HCT116 (cell line): ENCODE data around the gene CBLB. TPM values are rescaled to one million over a fixed set of nuclear protein-coding genes. Genes with fewer than 3 reads are reported as not detected.

Experiments
- ATAC-seq: fragments of 200-7000 bp; cut with Tn5 transposase; 2 replicates; pipeline ENCODE4 v1.9.1; 2020; ENCODE audit warnings: mild to moderate bottlenecking, moderate library complexity
- BruUV-seq: library from RNA; stranded (reverse); fragments of 400-500 nt; replicated peaks from 2 replicates; lab custom pipeline; 2021; lab: Mats Ljungman, UMichigan
- CTCF ChIA-PET: fragments of 300-600 bp; sonication (Branson Sonifier 250); formaldehyde crosslinking; loops from one replicate; lab custom pipeline; 2021; ENCODE audit warnings: antibody characterized with exemption; lab: Charles Lee
- POLR2A ChIA-PET: fragments of 300-600, 350-600 bp; sonication (Branson Sonifier 250); formaldehyde crosslinking; loops from one replicate; lab custom pipeline; 2021; ENCODE audit warnings: antibody characterized with exemption; lab: Charles Lee
- RAD21 ChIA-PET, 2 experiments: fragments of 300-600 bp; sonication (Branson Sonifier 250); formaldehyde crosslinking; loops; one replicate each; lab custom pipeline; 2023; ENCODE audit warnings: low total read pairs in 2 of 2; ENCODE audit not compliant: uncharacterized antibody in 2 of 2, unreplicated experiment in 2 of 2, low non-redundant PET in 1 of 2; lab: Charles Lee
- DNase-seq: peaks from one replicate; pipeline ENCODE4 v3.0.0-alpha.2; 2010; ENCODE audit warnings: low read depth, low spot score
- H2AFZ ChIP-seq: fragments of 200-600 bp; shearing (Covaris generic), sonication (generic); 2 replicates; pipeline ENCODE4 v1.6.1; 2017; ENCODE audit warnings: low read depth, mixed run types, mixed read lengths, antibody characterized with exemption, low read length; ENCODE audit not compliant: poor library complexity, severe bottlenecking
- H3K27ac ChIP-seq: 2 replicates; pipeline ENCODE4 v1.5.1; 2012; ENCODE audit warnings: low read depth, low read length
- H3K27me3 ChIP-seq: fragments of 200-600 bp; sonication (generic); 2 replicates; pipeline ENCODE4 v1.6.1; 2016; ENCODE audit warnings: mixed run types, low read length, mixed read lengths; ENCODE audit not compliant: insufficient read depth
- H3K36me3 ChIP-seq, 2 experiments: fragments of 200-500 bp in 1 of 2; fragments of 200-600 bp in 1 of 2; sonication (Bioruptor generic) in 1 of 2; sonication (generic) in 1 of 2; 2 replicates each; pipeline versions ENCODE4 v1.5.1 to v1.6.1; 2014 to 2016; ENCODE audit warnings: low read length in 2 of 2, inconsistent platforms in 1 of 2, mixed read lengths in 1 of 2, mixed run types in 1 of 2; ENCODE audit not compliant: insufficient read depth in 2 of 2, control insufficient read depth in 1 of 2
- H3K4me1 ChIP-seq, 2 experiments: fragments of 200-600 bp in 1 of 2; sonication (generic) in 1 of 2; 2 replicates each; pipeline versions ENCODE4 v1.5.1 to v1.6.1; 2012 to 2017; ENCODE audit warnings: low read length in 2 of 2, inconsistent platforms in 1 of 2, mild to moderate bottlenecking in 1 of 2, mixed read lengths in 1 of 2, mixed run types in 1 of 2, moderate library complexity in 1 of 2; ENCODE audit not compliant: insufficient read depth in 2 of 2, control insufficient read depth in 1 of 2
- H3K4me2 ChIP-seq: fragments of 200-600 bp; sonication (generic); 2 replicates; pipeline ENCODE4 v1.6.1; 2017; ENCODE audit warnings: mixed run types, low read length, mixed read lengths
- H3K4me3 ChIP-seq, 2 experiments: fragments of 200-600 bp in 1 of 2; sonication (generic) in 1 of 2; replicated peaks in 1 of 2; 2 replicates each; pipeline ENCODE4 v1.5.1; 2011 to 2016; ENCODE audit warnings: low read length in 2 of 2, control low read depth in 1 of 2, low read depth in 1 of 2, mild to moderate bottlenecking in 1 of 2, mixed read lengths in 1 of 2, mixed run types in 1 of 2
- H3K79me2 ChIP-seq: fragments of 200-600 bp; sonication (generic); 2 replicates; pipeline ENCODE4 v1.6.1; 2017; ENCODE audit warnings: mild to moderate bottlenecking, mixed run types, low read length, moderate library complexity, mixed read lengths; ENCODE audit not compliant: insufficient read depth
- H3K9ac ChIP-seq: fragments of 200-600 bp; sonication (generic); 2 replicates; pipeline ENCODE4 v1.6.1; 2016; ENCODE audit warnings: low read length, mixed read lengths
- H3K9me2 ChIP-seq: fragments of 200-600 bp; sonication (generic), shearing (Covaris generic); 2 replicates; pipeline ENCODE4 v1.6.1; 2017; ENCODE audit warnings: mixed run types, mild to moderate bottlenecking, moderate library complexity; ENCODE audit not compliant: insufficient read depth
- H3K9me3 ChIP-seq, 2 experiments: fragments of 200-500 bp in 1 of 2; fragments of 200-600 bp in 1 of 2; sonication (Bioruptor generic) in 1 of 2; sonication (generic) in 1 of 2; 2 replicates each; pipeline ENCODE4 v1.6.1; 2014 to 2017; ENCODE audit warnings: low read length in 2 of 2, mixed read lengths in 2 of 2, inconsistent platforms in 1 of 2, low read depth in 1 of 2, mild to moderate bottlenecking in 1 of 2, mixed run types in 1 of 2, moderate library complexity in 1 of 2; ENCODE audit not compliant: control insufficient read depth in 1 of 2, insufficient read depth in 1 of 2
- H4K20me1 ChIP-seq: fragments of 200-600 bp; sonication (generic), shearing (Covaris generic); 2 replicates; pipeline ENCODE4 v1.6.1; 2017; ENCODE audit warnings: mixed run types, mild to moderate bottlenecking, moderate library complexity; ENCODE audit not compliant: insufficient read depth
- ATF3 ChIP-seq: IDR thresholded peaks from 2 replicates; pipeline ENCODE4 v1.6.1; 2012
- CBX3 ChIP-seq: IDR thresholded peaks from 2 replicates; pipeline ENCODE4 v1.6.1; 2012; ENCODE audit warnings: low read depth
- CEBPB ChIP-seq: IDR thresholded peaks from 2 replicates; pipeline ENCODE4 v1.6.1; 2012; ENCODE audit warnings: low read depth
- CTCF ChIP-seq, 3 experiments: fragments of 200-600 bp in 1 of 3; sonication (generic) in 1 of 3; IDR thresholded peaks in 2 of 3; conservative IDR thresholded peaks in 1 of 3; 2 replicates each; pipeline ENCODE4 v1.5.1; 2012 to 2017; ENCODE audit warnings: low read depth in 2 of 3, low read length in 2 of 3, antibody characterized with exemption in 1 of 3, borderline replicate concordance in 1 of 3, control low read depth in 1 of 3, mild to moderate bottlenecking in 1 of 3, mixed read lengths in 1 of 3, mixed run types in 1 of 3, moderate library complexity in 1 of 3; ENCODE audit not compliant: insufficient read depth in 1 of 3
- EGR1 ChIP-seq: IDR thresholded peaks from 2 replicates; pipeline ENCODE4 v1.6.1; 2012; ENCODE audit warnings: low read depth
- ELF1 ChIP-seq: IDR thresholded peaks from 2 replicates; pipeline ENCODE4 v1.6.1; 2012; ENCODE audit warnings: low read depth, borderline replicate concordance
- EZH2 ChIP-seq: fragments of 200-600 bp; sonication (generic); IDR thresholded peaks from 2 replicates; pipeline ENCODE4 v1.6.1; 2017; ENCODE audit warnings: antibody characterized with exemption, mixed run types
- EZH2phosphoT487 ChIP-seq: fragments of 200-600 bp; IDR thresholded peaks from 2 replicates; pipeline ENCODE4 v1.6.1; 2018; ENCODE audit warnings: antibody characterized with exemption, borderline replicate concordance
- FOSL1 ChIP-seq: IDR thresholded peaks from 2 replicates; pipeline ENCODE4 v1.6.1; 2012; ENCODE audit warnings: low read depth
- JUND ChIP-seq: IDR thresholded peaks from 2 replicates; pipeline ENCODE4 v1.6.1; 2012
- POLR2AphosphoS5 ChIP-seq: IDR thresholded peaks from 2 replicates; pipeline ENCODE4 v1.6.1; 2011; ENCODE audit warnings: mild to moderate bottlenecking, low read depth, low read length, moderate library complexity
- SIN3A ChIP-seq: IDR thresholded peaks from 2 replicates; pipeline ENCODE4 v1.6.1; 2012; ENCODE audit warnings: low read depth
- SP1 ChIP-seq: IDR thresholded peaks from 2 replicates; pipeline ENCODE4 v1.6.1; 2012; ENCODE audit warnings: low read depth
- SRF ChIP-seq: IDR thresholded peaks from 2 replicates; pipeline ENCODE4 v1.6.1; 2012; ENCODE audit warnings: low read depth
- TCF7L2 ChIP-seq: IDR thresholded peaks from 2 replicates; pipeline ENCODE4 v1.7.0; 2011; ENCODE audit warnings: borderline replicate concordance, inconsistent platforms; ENCODE audit not compliant: insufficient read depth, insufficient read length; ENCODE audit errors: extremely low read depth
- YY1 ChIP-seq: IDR thresholded peaks from 2 replicates; pipeline ENCODE4 v1.6.1; 2011; ENCODE audit warnings: low read length, low read depth, moderate library complexity, mild to moderate bottlenecking; ENCODE audit not compliant: insufficient replicate concordance; ENCODE audit errors: extremely low read depth
- intact Hi-C: fragments of 100-400 bp; cut with micrococcal nuclease; formaldehyde crosslinking; loops from 2 replicates; pipeline ENCODE4 v1.10.0; 2022
- total RNA-seq: library from RNA; stranded (reverse); gene quantifications from one replicate; pipeline ENCODE4 v1.2.1, GENCODE V29; 2021; ENCODE audit not compliant: unreplicated experiment

CBLB gene
- total RNA-seq, 1 experiment from 2014 or later: 10.4 TPM

GRCh38 chr3:105858017-105858416 lies 10.8 kb downstream of the CBLB start:
- intact Hi-C loops: no loop called here
- ChIA-PET CTCF (no interaction called here), RAD21 (no interaction called here), POLR2A (no interaction called here)
- no peak for ATAC-seq
- H3K9me3 ChIP-seq: no peaks in the 10 kb centered on the region
- no peak overlapping the region for H3K4me3 ChIP-seq
- H3K4me1 ChIP-seq: no peaks in the 10 kb centered on the region
- H2AFZ ChIP-seq: no peak overlapping the region
- no peaks in the 10 kb centered on the region for H3K79me2 ChIP-seq
- TF ChIP-seq POLR2AphosphoS5 (no peak), CEBPB (no peak), JUND (no peak), FOSL1 (no peak), CTCF (IDR thresholded peaks at IDR 0.05 in 2 of 3, conservative IDR thresholded peaks at IDR 0.05 in 1 of 3; ENCODE audit: borderline replicate concordance in 1 of 3, insufficient read depth in 1 of 3, low read depth in 2 of 3, low read length in 2 of 3) (no peak), EZH2 (no peak), ATF3 (no peak), YY1 (no peak), ELF1 (no peak), EZH2phosphoT487 (no peak), SRF (no peak), SIN3A (no peak), EGR1 (no peak), TCF7L2 (no peak), CBX3 (no peak), SP1 (no peak)
- no peak overlapping the region for H3K4me2 ChIP-seq
- DNase-seq: no peak
- H3K36me3 ChIP-seq: no peaks in the 10 kb centered on the region
- no peaks in the 10 kb centered on the region for H3K9me2 ChIP-seq
- no peak overlapping the region for H3K27ac ChIP-seq
- no TSS peak for BruUV-seq
- H3K27me3 ChIP-seq: no peaks in the 10 kb centered on the region
- no peak overlapping the region for H3K9ac ChIP-seq
- no peaks in the 10 kb centered on the region for H4K20me1 ChIP-seq
